Loucy (cell line): Measurements from ENCODE around the gene ANGPTL3.

ENCODE experiments used
- EZH2phosphoT487 ChIP-seq: fragments of 200-600 bp; IDR thresholded peaks from 2 replicates; pipeline ENCODE4 v1.6.1; 2018; ENCODE audit warnings: antibody characterized with exemption, mild to moderate bottlenecking, moderate library complexity, borderline replicate concordance
- TF ChIP-seq, protein P1 (sequence below): fragments of 200-600 bp; sonication (generic); conservative IDR thresholded peaks from 2 replicates; pipeline ENCODE4 v1.5.1; 2014; ENCODE audit warnings: mild to moderate bottlenecking, antibody characterized with exemption, low read length

- TF ChIP-seq, protein P1, sequence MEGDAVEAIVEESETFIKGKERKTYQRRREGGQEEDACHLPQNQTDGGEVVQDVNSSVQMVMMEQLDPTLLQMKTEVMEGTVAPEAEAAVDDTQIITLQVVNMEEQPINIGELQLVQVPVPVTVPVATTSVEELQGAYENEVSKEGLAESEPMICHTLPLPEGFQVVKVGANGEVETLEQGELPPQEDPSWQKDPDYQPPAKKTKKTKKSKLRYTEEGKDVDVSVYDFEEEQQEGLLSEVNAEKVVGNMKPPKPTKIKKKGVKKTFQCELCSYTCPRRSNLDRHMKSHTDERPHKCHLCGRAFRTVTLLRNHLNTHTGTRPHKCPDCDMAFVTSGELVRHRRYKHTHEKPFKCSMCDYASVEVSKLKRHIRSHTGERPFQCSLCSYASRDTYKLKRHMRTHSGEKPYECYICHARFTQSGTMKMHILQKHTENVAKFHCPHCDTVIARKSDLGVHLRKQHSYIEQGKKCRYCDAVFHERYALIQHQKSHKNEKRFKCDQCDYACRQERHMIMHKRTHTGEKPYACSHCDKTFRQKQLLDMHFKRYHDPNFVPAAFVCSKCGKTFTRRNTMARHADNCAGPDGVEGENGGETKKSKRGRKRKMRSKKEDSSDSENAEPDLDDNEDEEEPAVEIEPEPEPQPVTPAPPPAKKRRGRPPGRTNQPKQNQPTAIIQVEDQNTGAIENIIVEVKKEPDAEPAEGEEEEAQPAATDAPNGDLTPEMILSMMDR = no peak
- no peak for TF ChIP-seq EZH2phosphoT487
Measured at GRCh38 chr1:62595647-62596046, 1.7 kb upstream of the ANGPTL3 start.
